RWPE2 (cell line): ENCODE results near the gene ZFAND4.

ENCODE experiments used
- ATAC-seq: fragments of 200-7000 bp; cut with Tn5 transposase; 3 replicates; pipeline ENCODE4 v1.9.1; 2021; ENCODE audit warnings: low read depth
- DNase-seq: peaks from one replicate; pipeline ENCODE4 v3.0.0-alpha.2; 2020; ENCODE audit warnings: low spot score
- H3K27ac ChIP-seq: fragments of 450-650 bp; 2 replicates; pipeline ENCODE4 v1.5.1; 2017; ENCODE audit warnings: mild to moderate bottlenecking; ENCODE audit not compliant: poor library complexity, severe bottlenecking
- H3K27me3 ChIP-seq: fragments of 250-450 bp; sonication (Bioruptor Pico); 2 replicates; pipeline ENCODE4 v1.5.1; 2021; ENCODE audit warnings: mild to moderate bottlenecking, moderate library complexity; ENCODE audit not compliant: insufficient read depth, poor library complexity, severe bottlenecking
- H3K36me3 ChIP-seq: fragments of 250-450 bp; sonication (Bioruptor Pico); 2 replicates; pipeline ENCODE4 v1.5.1; 2020; ENCODE audit warnings: low read depth, mild to moderate bottlenecking, moderate library complexity
- H3K4me1 ChIP-seq: fragments of 250-450 bp; sonication (Bioruptor Pico); 2 replicates; pipeline ENCODE4 v1.5.1; 2021; ENCODE audit warnings: mild to moderate bottlenecking, moderate library complexity; ENCODE audit not compliant: insufficient read depth, poor library complexity, severe bottlenecking
- H3K4me3 ChIP-seq: fragments of 250-450 bp; sonication (Bioruptor Pico); 2 replicates; pipeline ENCODE4 v1.5.1; 2021; ENCODE audit warnings: mild to moderate bottlenecking, moderate library complexity; ENCODE audit not compliant: severe bottlenecking
- H3K9me3 ChIP-seq: fragments of 250-450 bp; sonication (Bioruptor Pico); 2 replicates; pipeline ENCODE4 v1.5.1; 2021; ENCODE audit warnings: mild to moderate bottlenecking, moderate library complexity; ENCODE audit not compliant: severe bottlenecking
- TF ChIP-seq, protein P1 (sequence below): fragments of 450-650 bp; IDR thresholded peaks from one replicate; pipeline ENCODE4 v1.5.1; 2017; ENCODE audit warnings: mild to moderate bottlenecking, moderate library complexity; ENCODE audit not compliant: poor library complexity, severe bottlenecking

Gene ZFAND4

DNA sequence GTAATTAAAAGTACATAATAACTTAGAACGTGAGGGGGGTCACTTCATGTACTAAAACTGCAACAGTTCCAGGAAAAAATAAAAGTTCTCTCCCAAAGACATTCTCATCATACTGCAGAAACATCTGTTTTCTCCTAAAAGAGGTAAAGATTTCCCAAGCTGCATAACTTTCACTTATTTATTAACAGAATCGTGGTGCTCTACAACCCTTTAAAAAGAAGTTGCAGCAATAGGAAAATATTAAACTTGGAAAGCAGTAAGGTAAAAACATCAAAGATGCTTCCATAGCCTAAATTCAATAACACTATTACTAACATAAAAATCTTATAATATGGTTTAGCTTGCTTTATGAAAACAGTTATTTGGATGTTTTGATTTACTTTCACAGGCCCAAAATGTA is 23.3 kb downstream of the ZFAND4 start:
- H3K36me3 ChIP-seq = peaks cover 8% of the 10 kb centered on the region
- TF ChIP-seq, protein P1, sequence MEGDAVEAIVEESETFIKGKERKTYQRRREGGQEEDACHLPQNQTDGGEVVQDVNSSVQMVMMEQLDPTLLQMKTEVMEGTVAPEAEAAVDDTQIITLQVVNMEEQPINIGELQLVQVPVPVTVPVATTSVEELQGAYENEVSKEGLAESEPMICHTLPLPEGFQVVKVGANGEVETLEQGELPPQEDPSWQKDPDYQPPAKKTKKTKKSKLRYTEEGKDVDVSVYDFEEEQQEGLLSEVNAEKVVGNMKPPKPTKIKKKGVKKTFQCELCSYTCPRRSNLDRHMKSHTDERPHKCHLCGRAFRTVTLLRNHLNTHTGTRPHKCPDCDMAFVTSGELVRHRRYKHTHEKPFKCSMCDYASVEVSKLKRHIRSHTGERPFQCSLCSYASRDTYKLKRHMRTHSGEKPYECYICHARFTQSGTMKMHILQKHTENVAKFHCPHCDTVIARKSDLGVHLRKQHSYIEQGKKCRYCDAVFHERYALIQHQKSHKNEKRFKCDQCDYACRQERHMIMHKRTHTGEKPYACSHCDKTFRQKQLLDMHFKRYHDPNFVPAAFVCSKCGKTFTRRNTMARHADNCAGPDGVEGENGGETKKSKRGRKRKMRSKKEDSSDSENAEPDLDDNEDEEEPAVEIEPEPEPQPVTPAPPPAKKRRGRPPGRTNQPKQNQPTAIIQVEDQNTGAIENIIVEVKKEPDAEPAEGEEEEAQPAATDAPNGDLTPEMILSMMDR = no peak
- H3K27ac ChIP-seq = no peak overlapping the region

DNA sequence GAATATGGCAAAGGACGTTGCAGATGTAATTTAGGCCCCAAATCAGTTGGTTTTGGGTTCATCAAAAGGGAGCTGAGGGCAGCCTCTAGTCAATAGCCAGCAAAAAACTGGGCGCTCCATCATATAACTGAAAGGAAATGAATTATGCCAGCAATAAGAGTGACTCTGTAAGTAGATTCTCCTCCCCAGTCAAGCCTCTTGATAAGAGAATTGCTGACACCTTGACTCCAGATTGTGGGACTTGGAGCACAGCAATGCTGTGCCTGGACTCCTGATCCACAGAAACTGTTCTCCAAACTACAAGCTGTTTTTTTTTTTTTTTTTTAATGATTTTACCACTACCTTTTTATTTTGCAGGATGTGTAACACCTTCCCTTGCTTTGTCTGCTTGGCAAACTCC is 25.5 kb downstream of the ZFAND4 start:
- Histone ChIP-seq H3K9me3 (no peaks in the 10 kb centered on the region), H3K27me3 (no peaks in the 10 kb centered on the region), H3K4me1 (no peaks in the 10 kb centered on the region), H3K36me3 (peaks cover 8% of the 10 kb centered on the region), H3K4me3 (no peak overlapping the region), H3K27ac (no peak overlapping the region)
- ATAC-seq (no peak), DNase-seq (no peak)
- TF ChIP-seq, protein P1 = no peak

More for the DNA sequence above, 23.3 kb downstream of the ZFAND4 start:
- Histone ChIP-seq H3K9me3 (no peaks in the 10 kb centered on the region), H3K4me1 (no peaks in the 10 kb centered on the region), H3K4me3 (no peak overlapping the region), H3K27me3 (no peaks in the 10 kb centered on the region)
- no peak for ATAC-seq
- DNase-seq = no peak

DNA sequence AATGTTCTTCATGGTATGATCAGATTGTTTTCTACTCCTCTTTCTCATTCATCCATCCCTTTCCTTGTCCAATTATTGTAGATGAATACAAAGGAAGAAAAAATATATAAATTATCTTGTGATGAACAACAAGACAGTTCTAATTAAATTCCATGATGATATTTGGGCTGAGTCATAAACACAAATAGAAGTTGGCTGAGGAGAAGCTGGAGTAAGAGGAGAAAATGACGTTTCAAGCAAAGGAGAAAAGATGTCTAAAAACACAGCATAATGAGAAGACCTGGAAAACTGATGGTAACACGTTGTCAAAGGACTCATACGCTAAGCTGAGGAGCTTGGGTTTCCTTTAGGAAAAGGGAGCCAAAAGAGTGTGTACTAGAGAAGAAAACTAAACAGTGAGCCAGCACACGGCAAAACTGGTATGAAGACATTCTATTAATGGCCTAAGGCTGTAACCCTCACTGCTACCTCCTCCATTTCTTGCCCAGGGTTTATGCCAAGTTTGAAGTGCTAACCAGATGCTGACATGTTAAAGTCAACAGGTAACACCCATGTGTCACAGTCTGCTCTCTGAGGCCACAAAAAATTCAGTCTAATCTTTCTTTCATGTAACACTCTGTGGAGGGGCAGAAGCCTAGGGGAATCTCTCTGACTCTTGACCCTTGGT is 26.1 kb downstream of the ZFAND4 start:
- Histone ChIP-seq H3K9me3 (no peaks in the 10 kb centered on the region), H3K36me3 (peaks cover 8% of the 10 kb centered on the region; the same call in 1 of the 2 replicates), H3K4me1 (no peaks in the 10 kb centered on the region), H3K4me3 (no peak overlapping the region), H3K27ac (no peak overlapping the region), H3K27me3 (no peaks in the 10 kb centered on the region)
- DNase-seq = no peak
- no peak for ATAC-seq
- TF ChIP-seq, protein P1 = no peak

DNA sequence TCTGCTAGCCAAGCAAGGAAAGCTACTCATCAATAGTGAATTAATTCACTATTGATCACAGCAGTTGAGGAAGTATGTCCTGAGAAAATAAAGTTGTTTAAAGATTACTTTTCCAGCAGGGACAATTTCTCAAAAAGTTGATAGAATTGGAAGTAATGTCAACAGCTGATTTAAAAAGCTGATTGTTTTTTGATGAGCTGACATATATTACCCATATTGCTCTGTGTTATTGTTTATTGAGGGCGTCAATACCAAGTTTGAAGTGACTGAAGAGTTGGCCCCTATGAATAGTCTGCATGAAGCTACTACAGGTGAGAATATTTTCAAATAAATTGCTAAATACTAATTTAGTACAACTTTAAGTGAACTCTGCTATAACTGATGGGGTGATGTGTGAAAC is 28.0 kb downstream of the ZFAND4 start:
- Histone ChIP-seq H3K27ac (no peak overlapping the region), H3K4me3 (no peak overlapping the region), H3K27me3 (no peaks in the 10 kb centered on the region), H3K36me3 (peaks cover 8% of the 10 kb centered on the region; the same call in 1 of the 2 replicates), H3K4me1 (no peaks in the 10 kb centered on the region), H3K9me3 (no peaks in the 10 kb centered on the region)
- TF ChIP-seq, protein P1 = no peak
- DNase-seq (no peak), ATAC-seq (no peak)

DNA sequence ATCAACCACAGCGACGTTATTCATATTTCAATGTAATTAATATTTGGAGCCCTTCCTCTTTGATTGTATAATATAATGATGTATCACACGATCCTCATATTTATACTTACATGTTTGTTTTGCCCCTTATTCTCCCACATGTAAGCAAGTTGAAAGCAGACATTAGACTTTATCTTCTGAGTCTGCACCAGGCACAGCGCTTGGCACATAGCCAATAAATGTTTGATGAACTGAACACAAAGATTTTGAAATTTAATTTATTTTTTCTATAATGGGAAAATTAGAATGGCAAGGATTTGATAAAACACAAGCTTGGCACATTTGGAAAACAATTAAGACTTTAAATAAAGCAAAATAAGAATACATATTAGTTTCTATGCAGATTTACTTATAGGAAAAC is 31.6 kb downstream of the ZFAND4 start:
- TF ChIP-seq, protein P1 = no peak
- no peak for ATAC-seq

More for the DNA sequence above, 31.6 kb downstream of the ZFAND4 start:
- no peak overlapping the region for H3K4me3 ChIP-seq
- no peaks in the 10 kb centered on the region for H3K9me3 ChIP-seq
- DNase-seq = no peak
- no peaks in the 10 kb centered on the region for H3K4me1 ChIP-seq
- H3K27me3 ChIP-seq = no peaks in the 10 kb centered on the region
- no peak overlapping the region for H3K27ac ChIP-seq
- no peaks in the 10 kb centered on the region for H3K36me3 ChIP-seq
